Mesenchymal stem cell (in vitro differentiated cells and primary cell): ENCODE measurements around the gene RALGPS2.

Experiments used
- DNase-seq: peaks from one replicate; pipeline ENCODE4 v3.0.0-alpha.2; 2013
- H2AFZ ChIP-seq: one replicate; pipeline ENCODE4 v1.6.1; 2013; ENCODE audit warnings: low read depth, mild to moderate bottlenecking, control low read depth, inconsistent platforms, low read length, moderate library complexity
- H2AK5ac ChIP-seq: 2 replicates; pipeline ENCODE4 v1.6.1; 2013; ENCODE audit warnings: low read length, moderate library complexity, mild to moderate bottlenecking, inconsistent platforms; ENCODE audit not compliant: severe bottlenecking
- H2BK120ac ChIP-seq: one replicate; pipeline ENCODE4 v1.6.1; 2013; ENCODE audit warnings: low read depth, mild to moderate bottlenecking, inconsistent platforms, low read length, moderate library complexity
- H2BK12ac ChIP-seq, 2 experiments: one replicate each; pipeline ENCODE4 v1.6.1; 2013; ENCODE audit warnings: inconsistent platforms in 2 of 2, low read length in 2 of 2, mild to moderate bottlenecking in 2 of 2, moderate library complexity in 2 of 2, control low read depth in 1 of 2
- H2BK15ac ChIP-seq: one replicate; pipeline ENCODE4 v1.6.1; 2013; ENCODE audit warnings: mild to moderate bottlenecking, low read depth, inconsistent platforms; ENCODE audit not compliant: poor library complexity, severe bottlenecking
- H2BK5ac ChIP-seq: 2 replicates; pipeline ENCODE4 v1.6.1; 2013; ENCODE audit warnings: low read depth, mild to moderate bottlenecking, low read length, control low read depth, inconsistent platforms; ENCODE audit not compliant: poor library complexity, severe bottlenecking
- H3K14ac ChIP-seq, 2 experiments: one replicate each; pipeline ENCODE4 v1.6.1; 2013; ENCODE audit warnings: inconsistent platforms in 2 of 2, low read length in 2 of 2, control low read depth in 1 of 2, mild to moderate bottlenecking in 1 of 2, moderate library complexity in 1 of 2
- H3K18ac ChIP-seq, 2 experiments: one replicate each; pipeline ENCODE4 v1.6.1; 2013; ENCODE audit warnings: inconsistent platforms in 2 of 2, low read length in 2 of 2, control low read depth in 1 of 2, low read depth in 1 of 2, mild to moderate bottlenecking in 1 of 2
- H3K23ac ChIP-seq, 2 experiments: one replicate each; pipeline ENCODE4 v1.6.1; 2013; ENCODE audit warnings: inconsistent platforms in 2 of 2, low read length in 2 of 2, mild to moderate bottlenecking in 2 of 2, moderate library complexity in 2 of 2, control low read depth in 1 of 2
- H3K27ac ChIP-seq: 2 replicates; pipeline ENCODE4 v1.5.1; 2013; ENCODE audit warnings: mild to moderate bottlenecking, moderate library complexity, low read length, control low read depth, inconsistent platforms; ENCODE audit not compliant: poor library complexity, severe bottlenecking
- H3K27me3 ChIP-seq, 2 experiments: 2 replicates each; pipeline versions ENCODE4 v1.6.1 to v1.7.0; 2013; ENCODE audit warnings: low read length in 2 of 2, mild to moderate bottlenecking in 2 of 2, moderate library complexity in 2 of 2, control low read depth in 1 of 2, inconsistent platforms in 1 of 2; ENCODE audit not compliant: control insufficient read depth in 1 of 2, insufficient read depth in 1 of 2
- H3K36me3 ChIP-seq, 2 experiments: 2 replicates each; pipeline versions ENCODE4 v1.6.1 to v1.7.0; 2013; ENCODE audit warnings: low read length in 2 of 2, control low read depth in 1 of 2, inconsistent platforms in 1 of 2, low read depth in 1 of 2, mild to moderate bottlenecking in 1 of 2; ENCODE audit not compliant: insufficient read depth in 2 of 2, control insufficient read depth in 1 of 2
- H3K4ac ChIP-seq, 2 experiments: one replicate each; pipeline ENCODE4 v1.6.1; 2013; ENCODE audit warnings: inconsistent platforms in 2 of 2, low read length in 2 of 2, mild to moderate bottlenecking in 2 of 2, moderate library complexity in 2 of 2, control low read depth in 1 of 2, low read depth in 1 of 2
- H3K4me1 ChIP-seq: 2 replicates; pipeline ENCODE4 v1.6.1; 2013; ENCODE audit warnings: low read depth, low read length, control low read depth; ENCODE audit not compliant: control insufficient read depth, insufficient read depth
- H3K4me2 ChIP-seq: 2 replicates; pipeline ENCODE4 v1.6.1; 2013; ENCODE audit warnings: low read length, mild to moderate bottlenecking, inconsistent platforms; ENCODE audit not compliant: poor library complexity, severe bottlenecking
- H3K4me3 ChIP-seq, 2 experiments: 2 replicates each; pipeline versions ENCODE4 v1.5.1 to v1.7.0; 2013; ENCODE audit warnings: low read length in 2 of 2, mild to moderate bottlenecking in 2 of 2, control low read depth in 1 of 2, low read depth in 1 of 2; ENCODE audit not compliant: insufficient read depth in 1 of 2
- H3K79me1 ChIP-seq: replicated peaks from 2 replicates; pipeline ENCODE4 v1.6.1; 2013; ENCODE audit warnings: mild to moderate bottlenecking, control low read depth, low read length, inconsistent platforms; ENCODE audit not compliant: poor library complexity, severe bottlenecking
- H3K9ac ChIP-seq: 2 replicates; pipeline ENCODE4 v1.7.0; 2013; ENCODE audit warnings: mild to moderate bottlenecking, low read length, moderate library complexity
- H3K9me3 ChIP-seq: 2 replicates; pipeline ENCODE4 v1.7.0; 2013; ENCODE audit warnings: mild to moderate bottlenecking, low read length; ENCODE audit not compliant: control insufficient read depth
- H4K8ac ChIP-seq: one replicate; pipeline ENCODE4 v1.6.1; 2013; ENCODE audit warnings: inconsistent platforms, mild to moderate bottlenecking, low read length, moderate library complexity
- H4K91ac ChIP-seq: one replicate; pipeline ENCODE4 v1.6.1; 2013; ENCODE audit warnings: mild to moderate bottlenecking, low read length, inconsistent platforms
- WGBS: methylation state at CpG from one replicate; pipeline ENCODE4 v1.1.7; 2013; ENCODE audit warnings: mixed read lengths; 5-methylcytosine and 5-hydroxymethylcytosine counted together

RALGPS2 gene

DNA sequence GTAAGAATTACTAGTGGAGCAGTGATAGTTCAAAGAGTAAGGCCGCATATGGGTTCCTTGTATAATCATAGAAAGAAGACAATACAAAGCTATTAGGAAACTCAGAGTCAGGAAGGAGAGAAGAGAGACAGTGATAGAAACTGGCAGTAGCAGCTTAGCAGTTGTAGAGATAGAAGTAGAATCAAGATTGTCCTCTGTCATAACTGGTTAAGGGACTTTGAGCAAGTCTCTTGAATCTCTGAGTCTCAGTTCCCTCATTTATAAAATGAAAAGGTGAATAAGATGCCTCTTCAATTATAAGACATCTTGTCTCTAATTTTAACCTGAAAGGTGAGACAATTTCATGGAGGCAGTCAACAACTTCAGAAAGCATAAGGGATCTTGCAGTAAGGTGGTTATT, 6.5 kb upstream of the RALGPS2 start:
- Histone ChIP-seq H2BK120ac (no peak overlapping the region), H3K4me1 (peaks cover 8% of the 10 kb centered on the region), H3K4me2 (no peak overlapping the region), H3K4ac (no peak overlapping the region), H2BK5ac (no peak overlapping the region), H2AK5ac (no peak overlapping the region), H4K8ac (no peak overlapping the region), H2BK12ac (no peak overlapping the region), H4K91ac (no peak overlapping the region), H3K27ac (no peak overlapping the region), H3K27me3 (no peaks in the 10 kb centered on the region), H3K79me1 (no peaks in the 10 kb centered on the region), H3K18ac (no peak overlapping the region), H3K9ac (no peak overlapping the region), H2AFZ (no peak overlapping the region), H3K14ac (no peak overlapping the region), H2BK15ac (no peak overlapping the region), H3K4me3 (no peak overlapping the region), H3K36me3 (no peaks in the 10 kb centered on the region), H3K9me3 (no peaks in the 10 kb centered on the region), H3K23ac (no peak overlapping the region)
- 100% methylated on average over 1 of the region's 1 CpG for WGBS
- no peak for DNase-seq

- no peaks in the 10 kb centered on the region for H3K9me3 ChIP-seq
- H2AFZ ChIP-seq, result no peak overlapping the region
Measured at GRCh38 chr1:178723546-178723945, 1.5 kb upstream of the RALGPS2 start.

GRCh38 chr1:178724376-178724727, 692 bp upstream of the RALGPS2 start:
- Histone ChIP-seq H3K9me3 (no peaks in the 10 kb centered on the region), H4K8ac (no peak overlapping the region), H3K4me2 (peak overlapping the region; percentile 76), H2BK15ac (no peak overlapping the region), H2AK5ac (peak overlapping the region; percentile 84), H3K14ac (no peak overlapping the region), H3K79me1 (no peaks in the 10 kb centered on the region), H3K23ac (no peak overlapping the region), H4K91ac (no peak overlapping the region), H3K4ac (no peak overlapping the region), H2AFZ (peak overlapping the region; percentile 95), H3K36me3 (peaks cover 0 to 7% of the 10 kb centered on the region in 2 experiments), H3K9ac (peak overlapping the region; percentile 92), H2BK12ac (peak overlapping the region in 1 of 2 experiments; percentile 3), H3K4me3 (peak overlapping the region in 1 of 2 experiments; percentile 87), H2BK120ac (no peak overlapping the region), H3K27ac (peak overlapping the region; percentile 44), H3K4me1 (peaks cover 8% of the 10 kb centered on the region), H2BK5ac (no peak overlapping the region), H3K27me3 (no peaks in the 10 kb centered on the region), H3K18ac (no peak overlapping the region)
- DNase-seq, result no peak
- WGBS, result 78% methylated on average over 5 of the region's 5 CpGs

More at GRCh38 chr1:178723546-178723945, 1.5 kb upstream of the RALGPS2 start:
- Histone ChIP-seq H2AK5ac (no peak overlapping the region), H3K79me1 (no peaks in the 10 kb centered on the region), H3K4me2 (no peak overlapping the region), H3K27me3 (no peaks in the 10 kb centered on the region), H3K9ac (no peak overlapping the region), H3K27ac (no peak overlapping the region), H2BK12ac (no peak overlapping the region), H3K23ac (no peak overlapping the region), H2BK5ac (no peak overlapping the region), H2BK120ac (no peak overlapping the region), H4K91ac (no peak overlapping the region), H3K36me3 (peaks cover 0 to 7% of the 10 kb centered on the region in 2 experiments), H2BK15ac (no peak overlapping the region), H3K4me3 (no peak overlapping the region), H3K14ac (no peak overlapping the region), H3K4ac (no peak overlapping the region), H3K18ac (no peak overlapping the region), H3K4me1 (peaks cover 8% of the 10 kb centered on the region), H4K8ac (no peak overlapping the region)
- whole genome bisulfite sequencing, result no CpG with 5 or more reads among the region's 3 CpGs
- no peak for DNase-seq

DNA sequence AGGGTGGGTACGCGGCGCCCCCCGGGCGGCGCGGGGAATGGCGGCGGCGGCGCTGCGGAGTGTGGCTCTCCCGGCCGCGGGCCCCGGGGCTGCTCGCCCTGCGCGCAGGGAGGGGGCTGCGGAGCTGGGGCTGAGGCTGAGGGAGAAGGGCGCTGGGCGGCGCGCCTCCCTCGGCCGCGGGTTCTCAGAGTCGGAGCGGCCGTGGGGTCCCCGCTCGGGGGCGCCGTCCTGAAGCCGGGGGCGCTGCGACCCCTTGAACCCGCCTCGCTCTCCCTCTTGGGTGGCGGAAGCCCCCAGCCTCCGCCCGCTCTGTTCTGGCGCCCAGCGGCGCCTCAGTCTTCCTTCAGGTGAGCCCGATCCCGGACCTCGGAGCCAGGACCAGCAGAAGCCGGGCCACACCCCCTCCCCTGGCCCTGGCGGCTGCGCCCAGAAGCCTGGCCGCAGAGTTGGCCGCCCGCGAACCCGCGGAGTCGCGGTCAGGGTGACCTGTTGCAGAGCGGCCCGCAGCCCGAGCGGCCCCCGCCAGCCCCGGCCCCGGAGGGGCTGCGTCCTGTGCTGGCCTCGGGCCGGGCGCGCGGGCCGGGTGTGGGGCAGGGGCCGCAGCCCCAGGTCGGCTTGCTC, 532 bp downstream of the RALGPS2 start:
- Histone ChIP-seq H3K23ac (no peak overlapping the region), H3K9ac (peak overlapping the region; percentile 92), H3K27me3 (no peaks in the 10 kb centered on the region), H3K4me1 (peaks cover 8% of the 10 kb centered on the region), H3K18ac (peak overlapping the region; percentile 89 to 98), H2AK5ac (no peak overlapping the region), H3K14ac (peak overlapping the region in 1 of 2 experiments; percentile 93), H4K8ac (no peak overlapping the region), H2BK15ac (peak overlapping the region; percentile 48), H3K79me1 (no peaks in the 10 kb centered on the region), H2AFZ (peak overlapping the region; percentile 46), H4K91ac (no peak overlapping the region), H2BK5ac (peak overlapping the region; percentile 95), H3K27ac (peak overlapping the region; percentile 93), H3K4me3 (peak overlapping the region; percentile 87 to 95), H3K4me2 (peak overlapping the region; percentile 79), H3K36me3 (peaks cover 0 to 7% of the 10 kb centered on the region in 2 experiments), H2BK120ac (peak overlapping the region; percentile 82), H3K4ac (peak overlapping the region in 1 of 2 experiments; percentile 89), H2BK12ac (no peak overlapping the region), H3K9me3 (no peaks in the 10 kb centered on the region)
- peak; percentile 49 for DNase-seq
- 0% methylated on average over 47 of the region's 75 CpGs for WGBS
